Measurements from ENCODE around the gene NEK3. TPM values are rescaled to one million over a fixed set of nuclear protein-coding genes. Genes with fewer than 3 reads are reported as not detected.
"Not testable (repeated sequence)": the region's sequence is repeated elsewhere in the genome, so short reads cannot be mapped to it uniquely, and the experiment has no call there.

Gene NEK3
- total RNA-seq, 3 donors from 2014 or later, result 20.5 to 44.0 (median 35.9) TPM

GRCh38 chr13:52194184-52194868, 34.9 kb upstream of the NEK3 start:
- ATAC-seq (peak; percentile 98), DNase-seq (peak; percentile 87 to 93 (median 91))
- TF ChIP-seq, protein P1, sequence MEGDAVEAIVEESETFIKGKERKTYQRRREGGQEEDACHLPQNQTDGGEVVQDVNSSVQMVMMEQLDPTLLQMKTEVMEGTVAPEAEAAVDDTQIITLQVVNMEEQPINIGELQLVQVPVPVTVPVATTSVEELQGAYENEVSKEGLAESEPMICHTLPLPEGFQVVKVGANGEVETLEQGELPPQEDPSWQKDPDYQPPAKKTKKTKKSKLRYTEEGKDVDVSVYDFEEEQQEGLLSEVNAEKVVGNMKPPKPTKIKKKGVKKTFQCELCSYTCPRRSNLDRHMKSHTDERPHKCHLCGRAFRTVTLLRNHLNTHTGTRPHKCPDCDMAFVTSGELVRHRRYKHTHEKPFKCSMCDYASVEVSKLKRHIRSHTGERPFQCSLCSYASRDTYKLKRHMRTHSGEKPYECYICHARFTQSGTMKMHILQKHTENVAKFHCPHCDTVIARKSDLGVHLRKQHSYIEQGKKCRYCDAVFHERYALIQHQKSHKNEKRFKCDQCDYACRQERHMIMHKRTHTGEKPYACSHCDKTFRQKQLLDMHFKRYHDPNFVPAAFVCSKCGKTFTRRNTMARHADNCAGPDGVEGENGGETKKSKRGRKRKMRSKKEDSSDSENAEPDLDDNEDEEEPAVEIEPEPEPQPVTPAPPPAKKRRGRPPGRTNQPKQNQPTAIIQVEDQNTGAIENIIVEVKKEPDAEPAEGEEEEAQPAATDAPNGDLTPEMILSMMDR (IDR thresholded peaks at IDR 0.05), result no peak
- Histone ChIP-seq H3K4me3 (peak overlapping the region; percentile 68), H3K36me3 (ENCODE audit: low read depth) (no peaks in the 10 kb centered on the region), H3K9me3 (no peaks in the 10 kb centered on the region), H3K4me1 (ENCODE audit: low read depth) (peaks cover 13% of the 10 kb centered on the region)
- intact Hi-C loops (cut with DNase I, micrococcal nuclease), result no loop called here

DNA sequence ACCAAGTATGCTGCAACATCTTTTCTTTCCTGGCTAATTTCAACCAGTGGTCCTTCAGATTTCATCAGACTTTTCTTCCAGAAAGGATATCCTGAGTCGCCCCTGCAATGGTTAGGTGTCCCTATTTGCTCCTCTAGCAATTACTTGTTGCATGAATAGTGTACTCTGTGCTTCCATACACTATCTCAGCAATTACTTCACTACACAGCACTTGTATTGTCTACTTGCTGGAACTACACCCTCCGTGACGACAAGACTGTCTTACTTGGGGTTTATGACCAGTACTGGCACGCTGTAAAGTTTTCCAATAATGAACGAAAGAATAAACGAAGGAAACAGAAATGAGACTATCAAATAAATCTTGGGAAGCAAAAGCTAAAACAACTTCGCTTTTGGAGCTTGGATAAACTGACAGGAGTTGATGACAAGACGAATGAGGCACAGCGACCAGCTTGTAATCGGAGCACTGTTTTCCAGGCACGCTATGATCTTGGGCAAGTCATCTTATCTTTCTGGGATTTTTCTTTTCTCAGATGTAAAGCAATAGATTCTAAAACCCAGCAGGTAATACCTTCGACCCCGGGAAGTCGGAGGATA, 34.3 kb upstream of the NEK3 start:
- intact Hi-C loops (cut with DNase I, micrococcal nuclease); H3K36me3 ChIP-seq (ENCODE audit: low read depth); H3K9me3 ChIP-seq: not testable (repeated sequence)
- ATAC-seq (peak; percentile 71), DNase-seq (peak in 1 of 3 donors; percentile 43)
- H3K4me3 ChIP-seq, result peak overlapping the region; percentile 68
- peaks cover 13% of the 10 kb centered on the region for H3K4me1 ChIP-seq (ENCODE audit: low read depth)

GRCh38 chr13:52187424-52188187, 28.2 kb upstream of the NEK3 start:
- H3K36me3 ChIP-seq (ENCODE audit: low read depth); H3K4me3 ChIP-seq; ATAC-seq; H3K4me1 ChIP-seq (ENCODE audit: low read depth); DNase-seq; H3K9me3 ChIP-seq; intact Hi-C loops (cut with DNase I, micrococcal nuclease): not testable (repeated sequence)

DNA sequence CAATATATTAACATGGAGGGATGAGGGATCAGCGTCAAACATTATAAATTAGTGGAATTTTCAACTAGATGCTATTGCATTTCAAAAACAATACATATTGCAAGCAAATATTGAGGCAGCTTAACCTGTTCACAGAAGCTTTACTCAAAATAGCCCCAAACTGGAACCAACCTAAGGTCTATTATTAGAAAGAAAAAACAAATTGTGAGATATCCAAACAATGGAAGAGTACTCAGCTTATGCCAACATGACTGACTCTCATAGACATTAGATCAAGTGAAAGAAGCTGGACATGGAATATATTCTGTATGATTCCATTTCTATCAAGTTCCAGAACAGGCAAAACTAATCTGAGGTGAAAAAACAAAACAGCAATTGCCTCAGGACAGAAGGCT, 27.6 kb upstream of the NEK3 start:
- peaks cover under 1% of the 10 kb centered on the region for H3K4me1 ChIP-seq (ENCODE audit: low read depth)
- ATAC-seq (no peak), DNase-seq (no peak)
- peaks cover 3% of the 10 kb centered on the region for H3K36me3 ChIP-seq (ENCODE audit: low read depth)
- no peaks in the 10 kb centered on the region for H3K9me3 ChIP-seq
- TF ChIP-seq, protein P1 (IDR thresholded peaks at IDR 0.05), result no peak
- intact Hi-C loops (cut with DNase I, micrococcal nuclease), result no loop called here
- H3K4me3 ChIP-seq, result no peak overlapping the region

GRCh38 chr13:52181316-52181954, 22.0 kb upstream of the NEK3 start:
- H3K36me3 ChIP-seq (ENCODE audit: low read depth); H3K4me1 ChIP-seq (ENCODE audit: low read depth); H3K9me3 ChIP-seq; H3K4me3 ChIP-seq; intact Hi-C loops (cut with DNase I, micrococcal nuclease): not testable (repeated sequence)
- peak; percentile 92 for ATAC-seq
- DNase-seq, result peak in 1 of 3 donors; percentile 47

DNA sequence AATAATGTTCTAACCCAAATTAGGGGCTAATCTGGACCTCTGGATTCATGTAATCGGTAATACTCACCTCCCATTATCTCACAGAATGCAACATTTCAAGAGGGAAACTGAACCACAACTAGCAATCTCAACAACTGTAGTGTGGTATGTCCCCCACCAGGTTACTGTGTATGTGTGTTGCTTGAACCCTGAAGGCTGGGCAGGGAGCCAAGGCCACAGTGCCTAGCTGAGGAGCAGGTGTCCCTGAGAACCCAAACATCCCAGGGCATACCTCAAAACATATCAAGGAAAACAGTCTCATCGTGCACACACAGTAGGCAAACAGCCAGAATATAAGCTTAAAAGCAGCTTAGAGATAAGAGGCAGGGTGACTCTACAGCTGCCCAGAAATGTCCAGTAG, 20.5 kb upstream of the NEK3 start:
- H3K4me1 ChIP-seq (ENCODE audit: low read depth), result peaks cover 9% of the 10 kb centered on the region
- DNase-seq (no peak), ATAC-seq (no peak)
- intact Hi-C loops (cut with DNase I, micrococcal nuclease), result no loop called here
- no peaks in the 10 kb centered on the region for H3K9me3 ChIP-seq
- TF ChIP-seq, protein P1 (IDR thresholded peaks at IDR 0.05), result no peak
- peaks cover 6% of the 10 kb centered on the region for H3K36me3 ChIP-seq (ENCODE audit: low read depth)
- no peak overlapping the region for H3K4me3 ChIP-seq
